Kidney tubule cell (primary cell): Measurements from ENCODE around the gene TRAIP.
A peak's percentile ranks its signal among the peaks of the same experiment; 100 is the strongest.
"Not testable (repeated sequence)": the region's sequence is repeated elsewhere in the genome, so short reads cannot be mapped to it uniquely, and the experiment has no call there.

Source experiments
- DNase-seq: peaks from one replicate; pipeline ENCODE4 v3.0.0-alpha.2; 2018; ENCODE audit warnings: low spot score

Gene TRAIP

GRCh38 chr3:49790626-49791411 lies 65.5 kb downstream of the TRAIP start:
- DNase-seq = no peak

GRCh38 chr3:49788056-49788455 lies 68.3 kb downstream of the TRAIP start:
- DNase-seq = no peak

- no peak for DNase-seq
Measured at GRCh38 chr3:49787536-49787935, 68.8 kb downstream of the TRAIP start.

GRCh38 chr3:49787182-49787464 lies 69.2 kb downstream of the TRAIP start:
- peak; percentile 22 for DNase-seq

GRCh38 chr3:49786357-49787181 lies 69.8 kb downstream of the TRAIP start, which contains the start of gene IP6K1:
Gene IP6K1, minus strand, starts transcription at chr3:49786542. Its CDS starts 38,502 bp downstream, at chr3:49748040.
- DNase-seq = peak; percentile 100

GRCh38 chr3:49785565-49786356 lies 70.6 kb downstream of the TRAIP start:
- peak; percentile 53 for DNase-seq

GRCh38 chr3:49782277-49782676 lies 74.1 kb downstream of the TRAIP start:
- DNase-seq = not testable (repeated sequence)

GRCh38 chr3:49781415-49782199 lies 74.8 kb downstream of the TRAIP start:
- no peak for DNase-seq

- DNase-seq = not testable (repeated sequence)
Measured at GRCh38 chr3:49780975-49781365, 75.4 kb downstream of the TRAIP start.

- no peak for DNase-seq
Measured at GRCh38 chr3:49780080-49780974, 76.0 kb downstream of the TRAIP start.

- no peak for DNase-seq
Measured at GRCh38 chr3:49779358-49780079, 76.8 kb downstream of the TRAIP start.
